A549 (cell line): ENCODE measurements around the gene WDFY1.

ENCODE experiments used
- BCL3 ChIP-seq: fragments of >200 bp; sonication (Bioruptor Twin); formaldehyde crosslinking; IDR thresholded peaks from 3 replicates; pipeline ENCODE4 v1.6.1; 2016
- BHLHE40 ChIP-seq: IDR thresholded peaks from 2 replicates; pipeline ENCODE4 v1.6.1; 2012; ENCODE audit warnings: low read depth, low read length, inconsistent platforms
- CTCF ChIP-seq: fragments of >200 bp; sonication (Bioruptor Twin); formaldehyde crosslinking; IDR thresholded peaks from 3 replicates; pipeline ENCODE4 v1.5.1; 2016
- HDAC2 ChIP-seq: fragments of 200-600 bp; sonication (generic); IDR thresholded peaks from 2 replicates; pipeline ENCODE4 v1.6.1; 2016
- HOXB5 ChIP-seq: fragments of 250-450 bp; sonication (Bioruptor Pico); IDR thresholded peaks from 2 replicates; pipeline ENCODE4 v1.5.0; 2020; ENCODE audit warnings: mild to moderate bottlenecking, moderate library complexity
- JUN ChIP-seq, 2 experiments: fragments of >200 bp; sonication (Bioruptor Twin); formaldehyde crosslinking; IDR thresholded peaks; 2 replicates in 1 of 2; 3 replicates in 1 of 2; pipeline ENCODE4 v1.6.1; 2016 to 2017
- JUNB ChIP-seq: fragments of >200 bp; sonication (Bioruptor Twin); formaldehyde crosslinking; IDR thresholded peaks from 2 replicates; pipeline ENCODE4 v1.6.1; 2016
- MAX ChIP-seq: IDR thresholded peaks from 2 replicates; pipeline ENCODE4 v1.6.1; 2012
- POLR2A ChIP-seq: IDR thresholded peaks from 2 replicates; pipeline ENCODE4 v1.6.1; 2012; ENCODE audit warnings: mild to moderate bottlenecking, low read length
- RFX5 ChIP-seq: fragments of 450-650 bp; IDR thresholded peaks from 2 replicates; pipeline ENCODE4 v1.7.1; 2014; ENCODE audit warnings: antibody characterized with exemption, mild to moderate bottlenecking, moderate library complexity
- SMC3 ChIP-seq: fragments of >200 bp; sonication (Bioruptor Twin); formaldehyde crosslinking; IDR thresholded peaks from 3 replicates; pipeline ENCODE4 v1.6.1; 2018; ENCODE audit warnings: inconsistent platforms
- ZFP36 ChIP-seq: fragments of 450-650 bp; IDR thresholded peaks from 2 replicates; pipeline ENCODE4 v1.6.1; 2014; ENCODE audit warnings: borderline replicate concordance; ENCODE audit not compliant: partially characterized antibody

- TF ChIP-seq MAX: no peak
- no peak; the same call in 2 of the 3 replicates for TF ChIP-seq CTCF
- TF ChIP-seq HOXB5: no peak
- no peak for TF ChIP-seq POLR2A
- TF ChIP-seq RFX5: no peak
- no peak for TF ChIP-seq JUN (IDR thresholded peaks at IDR 0.05)
- TF ChIP-seq ZFP36: no peak
- TF ChIP-seq HDAC2: no peak
- TF ChIP-seq BCL3: no peak
- no peak for TF ChIP-seq BHLHE40
- TF ChIP-seq SMC3: peak; percentile 39; the same call in 1 of the 3 replicates
- TF ChIP-seq JUNB: no peak
Observed at GRCh38 chr2:223989206-223989855, 44.2 kb upstream of the WDFY1 start.
